NCI-H2171 treated with DMSO at 0.1 percent for 48 hours (cell line): Measurements from ENCODE around the gene NIM1K.
"Not testable (repeated sequence)": the region's sequence is repeated elsewhere in the genome, so short reads cannot be mapped to it uniquely, and the experiment has no call there.

Experiments used
- DNase-seq: peaks from one replicate; lab custom pipeline; 2025; lab: John Stamatoyannopoulos, UW

NIM1K gene

GRCh38 chr5:43230707-43231106 lies 38.7 kb downstream of the NIM1K start:
- no peak for DNase-seq

- DNase-seq, result peak; percentile 15
These were observed 40.0 kb downstream of the NIM1K start for GRCh38 chr5:43231977-43232376.

GRCh38 chr5:43232943-43233833 lies 41.2 kb downstream of the NIM1K start:
- DNase-seq, result no peak

GRCh38 chr5:43233946-43234345 lies 41.9 kb downstream of the NIM1K start:
- DNase-seq, result no peak

GRCh38 chr5:43236653-43237355 lies 44.8 kb downstream of the NIM1K start:
- no peak for DNase-seq

GRCh38 chr5:43242196-43242595 lies 50.2 kb downstream of the NIM1K start:
- DNase-seq, result no peak

- DNase-seq, result no peak
These were observed 51.2 kb downstream of the NIM1K start for GRCh38 chr5:43243270-43243669.

GRCh38 chr5:43244823-43245565 lies 53.0 kb downstream of the NIM1K start:
- DNase-seq, result no peak

GRCh38 chr5:43245724-43246385 lies 53.8 kb downstream of the NIM1K start:
- no peak for DNase-seq

GRCh38 chr5:43251754-43252153 lies 59.7 kb downstream of the NIM1K start:
- DNase-seq, result no peak

- DNase-seq, result peak; percentile 62
These were observed 63.7 kb downstream of the NIM1K start for GRCh38 chr5:43255704-43256103.

GRCh38 chr5:43256261-43256966 lies 64.4 kb downstream of the NIM1K start:
- no peak for DNase-seq

- DNase-seq, result no peak
These were observed 66.1 kb downstream of the NIM1K start for GRCh38 chr5:43258116-43258515.

- not testable (repeated sequence) for DNase-seq
These were observed 70.2 kb downstream of the NIM1K start for GRCh38 chr5:43262269-43262668.

- DNase-seq, result no peak
These were observed 76.3 kb downstream of the NIM1K start for GRCh38 chr5:43268188-43268820.

GRCh38 chr5:43270645-43271044 lies 78.6 kb downstream of the NIM1K start:
- no peak for DNase-seq

- DNase-seq, result no peak
These were observed 81.5 kb downstream of the NIM1K start for GRCh38 chr5:43273552-43273951.

GRCh38 chr5:43274435-43275114 lies 82.5 kb downstream of the NIM1K start:
- DNase-seq, result peak; percentile 12

- DNase-seq, result no peak
These were observed 83.4 kb downstream of the NIM1K start for GRCh38 chr5:43275391-43275790.

- DNase-seq, result no peak
These were observed 87.7 kb downstream of the NIM1K start for GRCh38 chr5:43279548-43280274.
